ENCODE results near the gene CRPPA. TPM values are rescaled to one million over a fixed set of nuclear protein-coding genes. Genes with fewer than 3 reads are reported as not detected.
A peak's percentile ranks its signal among the peaks of the same experiment; 100 is the strongest.

Gene CRPPA
- polyA plus RNA-seq, 2 of the 4 experiments (the other 2 are of a cell fraction): 0.59 to 0.88 TPM

DNA sequence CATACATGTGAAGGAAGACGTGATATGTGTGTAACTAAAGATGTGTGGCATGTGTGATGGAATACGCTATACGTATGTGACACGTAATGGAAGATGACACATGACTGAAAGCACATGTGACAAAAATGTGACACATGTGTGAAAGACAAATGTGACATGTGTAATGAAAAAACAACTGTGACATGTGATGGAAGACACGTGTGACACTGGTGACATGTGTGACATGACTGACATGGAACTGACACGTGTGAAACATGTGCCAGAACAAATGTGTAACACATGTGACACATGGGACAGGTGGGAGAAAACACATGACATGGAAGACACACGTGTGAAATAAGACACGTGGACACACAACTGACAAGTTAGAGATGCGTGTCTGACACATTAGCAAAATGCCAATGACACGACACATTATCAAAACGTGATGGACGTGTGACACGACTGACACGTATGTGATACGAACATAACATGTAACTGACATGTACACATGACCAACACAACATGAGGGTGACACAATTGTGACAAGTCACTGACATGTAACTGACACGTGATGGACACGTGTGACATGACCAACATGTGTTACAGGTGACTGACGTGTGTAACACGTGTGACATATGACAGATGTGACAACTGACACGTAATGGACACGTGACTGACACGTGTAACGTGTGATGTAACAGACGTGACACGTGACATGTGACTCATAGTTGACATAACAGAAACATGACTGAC is 24.4 kb downstream of the CRPPA start:
- H3K9me3 ChIP-seq: peaks cover 47% of the 10 kb centered on the region
- FAIRE-seq: no peak
- 73% methylated on average over 25 of the region's 25 CpGs for WGBS (ENCODE audit: missing lambda C conversion rate)

DNA sequence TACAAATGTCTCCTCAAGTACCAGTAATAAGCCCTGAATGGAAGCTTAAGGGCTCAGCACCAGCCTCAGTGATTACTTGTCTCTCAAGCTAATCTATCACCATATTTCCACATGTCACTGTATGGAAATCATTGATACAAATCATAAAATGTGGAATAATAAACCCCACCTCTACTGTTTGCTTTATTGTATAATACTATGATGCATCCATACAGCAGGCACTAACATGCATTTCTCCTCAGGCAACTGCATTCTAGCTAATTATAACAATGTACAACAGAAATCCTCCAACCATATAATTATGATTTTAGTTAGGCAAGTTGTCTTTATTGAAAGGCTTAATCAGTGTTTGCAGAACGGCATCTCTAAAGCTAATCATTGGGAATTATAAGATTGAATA is 26.2 kb downstream of the CRPPA start:
- TF ChIP-seq JUNB (IDR thresholded peaks at IDR 0.05) (no peak), EP300 (IDR thresholded peaks at IDR 0.05) (no peak), TFCP2L1 (CRISPR knock-in tag; IDR thresholded peaks at IDR 0.05) (no peak), TP53 (CRISPR knock-in tag; IDR thresholded peaks at IDR 0.05) (no peak), ZNF302 (CRISPR knock-in tag; IDR thresholded peaks at IDR 0.05) (no peak), POLR2A (IDR thresholded peaks at IDR 0.05; ENCODE audit: low read length) (no peak), MYC (IDR thresholded peaks at IDR 0.05; ENCODE audit: borderline replicate concordance, low read length) (no peak), HOXB5 (CRISPR knock-in tag; IDR thresholded peaks at IDR 0.05) (no peak), MAFK (IDR thresholded peaks at IDR 0.05; ENCODE audit: partially characterized antibody) (no peak), JUN (IDR thresholded peaks at IDR 0.05) (no peak)
- TF ChIP-seq, protein P1, sequence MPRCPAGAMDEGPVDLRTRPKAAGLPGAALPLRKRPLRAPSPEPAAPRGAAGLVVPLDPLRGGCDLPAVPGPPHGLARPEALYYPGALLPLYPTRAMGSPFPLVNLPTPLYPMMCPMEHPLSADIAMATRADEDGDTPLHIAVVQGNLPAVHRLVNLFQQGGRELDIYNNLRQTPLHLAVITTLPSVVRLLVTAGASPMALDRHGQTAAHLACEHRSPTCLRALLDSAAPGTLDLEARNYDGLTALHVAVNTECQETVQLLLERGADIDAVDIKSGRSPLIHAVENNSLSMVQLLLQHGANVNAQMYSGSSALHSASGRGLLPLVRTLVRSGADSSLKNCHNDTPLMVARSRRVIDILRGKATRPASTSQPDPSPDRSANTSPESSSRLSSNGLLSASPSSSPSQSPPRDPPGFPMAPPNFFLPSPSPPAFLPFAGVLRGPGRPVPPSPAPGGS (IDR thresholded peaks at IDR 0.05): no peak
- TF ChIP-seq, protein P2, sequence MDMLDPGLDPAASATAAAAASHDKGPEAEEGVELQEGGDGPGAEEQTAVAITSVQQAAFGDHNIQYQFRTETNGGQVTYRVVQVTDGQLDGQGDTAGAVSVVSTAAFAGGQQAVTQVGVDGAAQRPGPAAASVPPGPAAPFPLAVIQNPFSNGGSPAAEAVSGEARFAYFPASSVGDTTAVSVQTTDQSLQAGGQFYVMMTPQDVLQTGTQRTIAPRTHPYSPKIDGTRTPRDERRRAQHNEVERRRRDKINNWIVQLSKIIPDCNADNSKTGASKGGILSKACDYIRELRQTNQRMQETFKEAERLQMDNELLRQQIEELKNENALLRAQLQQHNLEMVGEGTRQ (IDR thresholded peaks at IDR 0.05): no peak
- TF ChIP-seq, protein P3, sequence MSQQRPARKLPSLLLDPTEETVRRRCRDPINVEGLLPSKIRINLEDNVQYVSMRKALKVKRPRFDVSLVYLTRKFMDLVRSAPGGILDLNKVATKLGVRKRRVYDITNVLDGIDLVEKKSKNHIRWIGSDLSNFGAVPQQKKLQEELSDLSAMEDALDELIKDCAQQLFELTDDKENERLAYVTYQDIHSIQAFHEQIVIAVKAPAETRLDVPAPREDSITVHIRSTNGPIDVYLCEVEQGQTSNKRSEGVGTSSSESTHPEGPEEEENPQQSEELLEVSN (IDR thresholded peaks at IDR 0.05; ENCODE audit: borderline replicate concordance, low read depth): no peak
- Histone ChIP-seq H3K4me1 (no peaks in the 10 kb centered on the region), H3K9me3 (peaks cover 41% of the 10 kb centered on the region), H3K4me3 (no peak overlapping the region), H3K27ac (no peak overlapping the region), H3K4me2 (no peak overlapping the region)
- DNase-seq (ENCODE audit: low read depth in 1 of 2, low spot score in 1 of 2) (no peak), ATAC-seq (no peak), FAIRE-seq (no peak)
- POLR2A ChIA-PET: no interaction called here
- CTCF ChIA-PET: no interaction called here
- 84% methylated on average over 1 of the region's 1 CpG for WGBS (ENCODE audit: missing lambda C conversion rate)

More for the DNA sequence above, 24.4 kb downstream of the CRPPA start:
- DNase-seq (ENCODE audit: low read depth in 1 of 2, low spot score in 1 of 2) (no peak), ATAC-seq (no peak)
- Histone ChIP-seq H3K4me1 (no peaks in the 10 kb centered on the region), H3K4me2 (no peak overlapping the region), H3K4me3 (no peak overlapping the region), H3K27ac (no peak overlapping the region)
- POLR2A ChIA-PET: no interaction called here
- TF ChIP-seq TFCP2L1 (CRISPR knock-in tag; IDR thresholded peaks at IDR 0.05): no peak
- TF ChIP-seq, protein P2 (IDR thresholded peaks at IDR 0.05): no peak
- TF ChIP-seq, protein P1 (IDR thresholded peaks at IDR 0.05): no peak
- no peak for TF ChIP-seq HEYL (CRISPR knock-in tag; IDR thresholded peaks at IDR 0.05)
- TF ChIP-seq FOSL2 (IDR thresholded peaks at IDR 0.05): no peak
- peak; percentile 55; the same call in 1 of the 2 replicates for TF ChIP-seq FOSL2 (CRISPR knock-in tag; IDR thresholded peaks at IDR 0.05)
- TF ChIP-seq, protein P4, sequence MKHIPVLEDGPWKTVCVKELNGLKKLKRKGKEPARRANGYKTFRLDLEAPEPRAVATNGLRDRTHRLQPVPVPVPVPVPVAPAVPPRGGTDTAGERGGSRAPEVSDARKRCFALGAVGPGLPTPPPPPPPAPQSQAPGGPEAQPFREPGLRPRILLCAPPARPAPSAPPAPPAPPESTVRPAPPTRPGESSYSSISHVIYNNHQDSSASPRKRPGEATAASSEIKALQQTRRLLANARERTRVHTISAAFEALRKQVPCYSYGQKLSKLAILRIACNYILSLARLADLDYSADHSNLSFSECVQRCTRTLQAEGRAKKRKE (CRISPR knock-in tag; IDR thresholded peaks at IDR 0.05; ENCODE audit: low read depth): no peak
- CTCF ChIA-PET: no interaction called here
